ENCODE results near the gene ANKRD42.

The ANKRD42 gene

GRCh38 chr11:83293457-83293774 lies 99.9 kb downstream of the ANKRD42 start:
- no peak for DNase-seq

- DNase-seq: no peak
These were observed 100.7 kb downstream of the ANKRD42 start for GRCh38 chr11:83294208-83294607.

Data from NCI-H446 treated with DMSO at 0.1 percent for 48 hours (cell line).